Activated naive CD4-positive, alpha-beta T cell treated with anti-CD3 and anti-CD28 coated beads, Interleukin-2, amount 10 ng/mL, durations not matched to agents 7 days and 5 days (primary cell): ENCODE measurements around the gene SLC35F3.

Source experiments
- CTCF ChIA-PET: fragments of 350-600 bp; sonication (Branson Sonifier 250); formaldehyde crosslinking; loops from one replicate; lab custom pipeline; 2021; ENCODE audit warnings: antibody characterized with exemption; lab: Charles Lee
- DNase-seq: peaks from one replicate; pipeline ENCODE4 v3.0.0-alpha.2; 2020
- H3K27ac Mint-ChIP-seq: one replicate; pipeline ENCODE4 v1.8.0; 2021; ENCODE audit warnings: mild to moderate bottlenecking, moderate library complexity, mixed read lengths
- H3K27me3 Mint-ChIP-seq: one replicate; pipeline ENCODE4 v1.8.0; 2021; ENCODE audit warnings: mild to moderate bottlenecking, mixed read lengths
- H3K36me3 Mint-ChIP-seq: one replicate; pipeline ENCODE4 v1.8.0; 2021; ENCODE audit warnings: mixed read lengths
- H3K4me1 Mint-ChIP-seq: one replicate; pipeline ENCODE4 v1.8.0; 2021; ENCODE audit warnings: mixed read lengths
- H3K4me3 Mint-ChIP-seq: one replicate; pipeline ENCODE4 v1.8.0; 2021; ENCODE audit warnings: mild to moderate bottlenecking, moderate library complexity, mixed read lengths
- H3K9me3 Mint-ChIP-seq: one replicate; pipeline ENCODE4 v1.8.0; 2021; ENCODE audit warnings: mixed read lengths

Gene SLC35F3

GRCh38 chr1:234221601-234222000 is 317.1 kb downstream of the SLC35F3 start:
- H3K36me3 Mint-ChIP-seq: peaks cover 27% of the 10 kb centered on the region
- no peak overlapping the region for H3K27ac Mint-ChIP-seq
- no peak for DNase-seq
- no peaks in the 10 kb centered on the region for H3K9me3 Mint-ChIP-seq
- peaks cover 20% of the 10 kb centered on the region for H3K4me1 Mint-ChIP-seq
- no peak overlapping the region for H3K4me3 Mint-ChIP-seq
- peaks cover 4% of the 10 kb centered on the region for H3K27me3 Mint-ChIP-seq
- CTCF ChIA-PET: interaction anchor here (1.4 to 13.1 kb wide), 3 partner anchors 9 to 89 kb away, joined by 4 to 169 read pairs (median 9); no protein-coding TSS in a partner anchor

- CTCF ChIA-PET: interaction anchor here (1.4 to 13.1 kb wide), 3 partner anchors 9 to 88 kb away, joined by 4 to 169 read pairs (median 9); no protein-coding TSS in a partner anchor
- Mint-ChIP-seq H3K4me1 (peaks cover 9% of the 10 kb centered on the region), H3K9me3 (no peaks in the 10 kb centered on the region), H3K4me3 (no peak overlapping the region), H3K27me3 (peaks cover 4% of the 10 kb centered on the region), H3K36me3 (peaks cover 23% of the 10 kb centered on the region), H3K27ac (no peak overlapping the region)
- no peak for DNase-seq
Observed at GRCh38 chr1:234222561-234223280, 318.2 kb downstream of the SLC35F3 start.

DNA sequence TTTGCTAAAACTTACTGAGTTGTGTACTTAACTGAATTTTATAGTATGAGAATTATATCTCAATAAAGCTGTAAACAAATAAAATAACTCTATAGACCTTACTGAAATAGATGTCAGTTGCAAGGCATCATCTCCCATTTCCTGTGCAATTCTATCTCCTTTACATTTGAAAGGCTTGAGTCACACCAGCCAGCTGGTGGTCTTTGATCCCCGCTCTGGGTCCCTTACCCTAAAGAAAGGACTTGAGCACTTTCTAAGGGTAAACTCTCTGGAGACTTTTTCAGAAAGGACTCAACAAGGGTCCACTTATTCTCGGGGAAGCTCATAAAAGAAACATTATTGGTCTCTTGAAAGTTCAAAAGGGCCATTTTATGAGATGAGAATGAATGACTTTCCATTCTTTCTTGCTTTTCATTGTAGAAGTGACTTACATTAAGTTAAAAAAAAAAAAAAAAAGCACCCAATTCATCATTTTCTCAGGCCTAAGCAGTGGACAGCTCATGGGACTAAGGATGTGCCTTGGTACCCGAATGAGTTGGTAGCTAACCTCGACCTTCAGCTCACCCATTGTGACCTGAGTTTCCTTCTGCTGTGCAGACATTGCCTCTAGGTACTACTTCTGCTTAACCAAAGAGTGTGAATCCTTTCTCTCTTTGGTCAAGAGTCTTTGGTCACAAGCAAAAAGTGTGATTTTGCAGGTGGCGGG is 321.8 kb downstream of the SLC35F3 start:
- no peaks in the 10 kb centered on the region for H3K9me3 Mint-ChIP-seq
- no peak overlapping the region for H3K27ac Mint-ChIP-seq
- peaks cover 4% of the 10 kb centered on the region for H3K27me3 Mint-ChIP-seq
- H3K4me3 Mint-ChIP-seq: no peak overlapping the region
- peaks cover 23% of the 10 kb centered on the region for H3K36me3 Mint-ChIP-seq
- no peak for DNase-seq
- peaks cover 17% of the 10 kb centered on the region for H3K4me1 Mint-ChIP-seq
- CTCF ChIA-PET: interaction anchor here (0.7 to 2.1 kb wide), 6 partner anchors 13 to 259 kb away, joined by 3 to 5 read pairs (median 4); no protein-coding TSS in a partner anchor

GRCh38 chr1:234226819-234227165 is 322.3 kb downstream of the SLC35F3 start:
- H3K4me3 Mint-ChIP-seq: no peak overlapping the region
- H3K4me1 Mint-ChIP-seq: peaks cover 21% of the 10 kb centered on the region
- CTCF ChIA-PET: interaction anchor here (1.1 to 2.1 kb wide), 5 partner anchors 13 to 96 kb away, joined by 3 to 5 read pairs (median 4); no protein-coding TSS in a partner anchor
- no peaks in the 10 kb centered on the region for H3K9me3 Mint-ChIP-seq
- peaks cover 9% of the 10 kb centered on the region for H3K27me3 Mint-ChIP-seq
- no peak for DNase-seq
- peaks cover 24% of the 10 kb centered on the region for H3K36me3 Mint-ChIP-seq
- no peak overlapping the region for H3K27ac Mint-ChIP-seq

GRCh38 chr1:234229581-234230387 is 325.3 kb downstream of the SLC35F3 start:
- CTCF ChIA-PET: interaction anchor here (0.6 to 3.5 kb wide), 8 partner anchors 17 to 97 kb away, joined by 3 to 38 read pairs (median 4); no protein-coding TSS in a partner anchor
- no peaks in the 10 kb centered on the region for H3K9me3 Mint-ChIP-seq
- H3K27me3 Mint-ChIP-seq: peaks cover 9% of the 10 kb centered on the region
- H3K27ac Mint-ChIP-seq: no peak overlapping the region
- peaks cover 25% of the 10 kb centered on the region for H3K4me1 Mint-ChIP-seq
- H3K36me3 Mint-ChIP-seq: peaks cover 29% of the 10 kb centered on the region
- DNase-seq: no peak
- no peak overlapping the region for H3K4me3 Mint-ChIP-seq

DNA sequence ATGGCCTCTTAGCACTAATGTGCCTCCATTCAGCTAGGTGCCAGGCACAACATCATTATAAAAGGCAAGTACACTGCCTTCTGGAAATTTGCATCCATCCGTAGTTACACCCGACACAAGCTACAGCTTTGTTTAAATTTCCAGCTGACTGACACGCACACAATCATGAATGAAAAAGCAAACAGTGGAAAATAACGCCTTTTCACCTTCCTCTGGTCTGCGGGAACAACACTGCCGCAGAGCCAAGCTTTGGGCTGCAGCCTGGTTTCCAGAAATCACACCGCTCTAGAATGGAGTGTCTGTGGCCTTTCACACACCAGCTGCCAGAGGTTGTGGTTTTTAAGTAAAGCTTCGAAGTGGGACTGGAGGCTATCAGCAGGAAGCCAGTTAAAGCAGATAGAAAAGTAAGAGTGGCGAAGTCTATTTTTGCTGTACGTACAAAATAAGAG is 326.0 kb downstream of the SLC35F3 start:
- Mint-ChIP-seq H3K4me3 (peak overlapping the region; percentile 61), H3K27ac (peak overlapping the region; percentile 83), H3K27me3 (peaks cover 11% of the 10 kb centered on the region), H3K36me3 (peaks cover 29% of the 10 kb centered on the region), H3K4me1 (peaks cover 25% of the 10 kb centered on the region), H3K9me3 (no peaks in the 10 kb centered on the region)
- CTCF ChIA-PET: interaction anchor here (0.6 to 3.5 kb wide), 6 partner anchors 17 to 96 kb away, joined by 3 to 38 read pairs (median 4); no protein-coding TSS in a partner anchor
- DNase-seq: peak; percentile 57

DNA sequence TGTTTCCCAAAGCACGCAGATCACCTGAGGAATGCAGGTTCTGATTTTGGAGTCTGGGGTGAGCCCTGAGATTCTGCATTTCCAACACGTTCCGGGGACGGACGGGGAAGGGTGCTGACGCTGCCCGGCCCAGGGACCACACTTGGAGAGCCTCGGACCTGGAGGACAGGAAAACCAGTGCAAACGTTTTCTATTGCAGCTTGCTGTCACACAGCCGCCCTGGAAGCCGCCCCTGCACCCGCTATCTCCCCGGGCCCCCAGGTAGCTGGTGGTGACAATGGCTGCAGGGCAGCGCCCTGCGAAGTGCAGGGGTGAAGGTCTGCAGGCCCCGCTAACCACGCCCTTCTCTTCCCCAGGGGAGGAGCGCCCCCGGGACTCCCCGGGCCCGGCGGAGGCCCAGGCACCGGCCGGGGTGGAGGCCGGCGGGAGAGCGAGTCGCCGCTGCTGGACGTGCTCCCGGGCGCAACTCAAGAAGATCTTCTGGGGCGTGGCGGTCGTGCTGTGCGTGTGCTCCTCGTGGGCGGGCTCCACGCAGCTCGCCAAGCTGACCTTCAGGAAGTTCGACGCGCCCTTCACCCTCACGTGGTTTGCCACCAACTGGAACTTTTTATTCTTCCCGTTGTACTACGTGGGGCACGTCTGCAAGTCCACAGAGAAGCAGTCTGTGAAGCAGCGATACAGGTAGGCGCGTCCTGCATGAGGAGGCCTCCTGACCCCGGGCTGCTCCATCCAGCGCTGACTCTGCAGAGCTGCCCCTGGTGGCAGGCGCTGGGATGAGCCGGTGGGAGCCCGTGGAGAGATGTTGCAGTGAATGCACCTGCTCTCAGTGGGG is 326.8 kb downstream of the SLC35F3 start:
- Mint-ChIP-seq H3K36me3 (peaks cover 29% of the 10 kb centered on the region), H3K4me1 (peaks cover 26% of the 10 kb centered on the region), H3K9me3 (no peaks in the 10 kb centered on the region), H3K27ac (peak overlapping the region; percentile 83), H3K27me3 (peaks cover 11% of the 10 kb centered on the region), H3K4me3 (peak overlapping the region; percentile 61)
- CTCF ChIA-PET: interaction anchor here (1.0 to 3.5 kb wide), 6 partner anchors 10 to 95 kb away, joined by 4 to 38 read pairs (median 4); no protein-coding TSS in a partner anchor
- peak; percentile 44 for DNase-seq

DNA sequence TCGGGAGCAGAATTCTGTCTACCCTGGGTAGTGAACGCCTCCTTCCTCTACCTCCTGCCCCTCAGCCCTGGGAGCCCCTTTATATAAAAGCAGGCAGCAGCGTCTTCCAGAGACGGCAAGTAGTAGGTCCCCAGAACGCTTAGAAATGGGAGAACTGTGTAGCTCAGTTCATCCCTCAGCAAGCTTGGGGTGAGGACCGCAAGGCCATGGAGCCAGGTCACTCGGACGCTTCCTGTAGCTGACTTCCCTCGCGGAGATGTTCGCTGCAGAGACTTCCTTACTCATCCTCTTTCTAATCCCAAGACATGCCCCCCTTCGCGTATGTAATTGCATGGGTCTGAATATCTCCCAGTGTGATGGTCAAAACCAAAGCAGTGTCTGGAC is 327.4 kb downstream of the SLC35F3 start:
- Mint-ChIP-seq H3K27ac (no peak overlapping the region), H3K36me3 (peaks cover 31% of the 10 kb centered on the region), H3K4me3 (no peak overlapping the region), H3K27me3 (peaks cover 11% of the 10 kb centered on the region), H3K9me3 (no peaks in the 10 kb centered on the region), H3K4me1 (peaks cover 31% of the 10 kb centered on the region)
- CTCF ChIA-PET: interaction anchor here (1.2 to 3.5 kb wide), 3 partner anchors 10 to 78 kb away, joined by 4 to 38 read pairs (median 11); no protein-coding TSS in a partner anchor
- DNase-seq: no peak

DNA sequence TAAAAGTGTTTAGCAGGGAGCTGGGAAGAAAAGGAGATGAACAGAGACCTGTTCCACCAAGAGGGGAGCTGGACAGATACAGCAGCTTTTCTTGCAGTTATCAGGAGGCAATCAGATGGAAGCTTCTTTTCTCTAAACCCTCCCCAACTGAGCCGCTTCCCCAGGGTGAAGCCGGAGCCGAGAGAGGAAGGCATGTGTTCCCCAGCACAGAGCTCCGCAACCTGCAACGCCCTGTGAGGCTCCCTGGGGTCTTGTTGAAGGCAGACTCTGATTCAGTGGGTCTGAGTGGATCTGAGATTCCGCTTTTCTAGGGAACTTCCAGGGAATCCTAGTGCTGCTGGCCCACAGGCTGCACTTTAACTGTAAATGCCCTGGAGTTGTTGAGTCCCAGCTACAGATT is 329.7 kb downstream of the SLC35F3 start:
- Mint-ChIP-seq H3K4me3 (no peak overlapping the region), H3K9me3 (no peaks in the 10 kb centered on the region), H3K27me3 (peaks cover 11% of the 10 kb centered on the region), H3K36me3 (peaks cover 43% of the 10 kb centered on the region), H3K4me1 (peaks cover 46% of the 10 kb centered on the region), H3K27ac (no peak overlapping the region)
- CTCF ChIA-PET: interaction anchor here (0.6 to 3.3 kb wide), 5 partner anchors 9 to 427 kb away, joined by 3 to 11 read pairs (median 4); no protein-coding TSS in a partner anchor
- DNase-seq: no peak

- H3K4me3 Mint-ChIP-seq: no peak overlapping the region
- H3K27ac Mint-ChIP-seq: no peak overlapping the region
- DNase-seq: no peak
- no peaks in the 10 kb centered on the region for H3K9me3 Mint-ChIP-seq
- H3K36me3 Mint-ChIP-seq: peaks cover 44% of the 10 kb centered on the region
- H3K4me1 Mint-ChIP-seq: peaks cover 34% of the 10 kb centered on the region
- peaks cover 11% of the 10 kb centered on the region for H3K27me3 Mint-ChIP-seq
- CTCF ChIA-PET: no interaction called here
Observed at GRCh38 chr1:234235434-234235881, 331.0 kb downstream of the SLC35F3 start.

DNA sequence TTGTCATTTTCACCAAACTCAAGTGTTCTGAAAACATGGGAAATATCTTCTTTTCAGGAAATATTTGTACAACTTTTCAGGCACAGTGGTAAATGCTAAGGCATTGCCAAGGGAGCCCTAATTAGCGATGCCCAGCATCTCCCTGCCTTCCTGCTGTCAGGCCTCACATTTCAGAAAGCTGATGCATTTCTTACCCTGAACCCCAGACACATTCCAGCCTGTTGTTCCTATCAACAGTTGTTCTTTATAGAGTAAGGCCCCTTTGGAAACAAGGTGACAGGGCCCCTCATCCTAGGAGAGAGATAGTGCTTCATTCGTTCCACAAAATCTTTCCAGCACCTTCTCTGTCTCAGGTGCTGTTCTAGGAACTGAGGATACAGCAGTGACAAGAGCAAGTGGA is 332.9 kb downstream of the SLC35F3 start:
- CTCF ChIA-PET: no interaction called here
- no peak for DNase-seq
- H3K27ac Mint-ChIP-seq: no peak overlapping the region
- peaks cover 20% of the 10 kb centered on the region for H3K4me1 Mint-ChIP-seq
- peaks cover 36% of the 10 kb centered on the region for H3K36me3 Mint-ChIP-seq
- peaks cover 5% of the 10 kb centered on the region for H3K27me3 Mint-ChIP-seq
- no peak overlapping the region for H3K4me3 Mint-ChIP-seq
- no peaks in the 10 kb centered on the region for H3K9me3 Mint-ChIP-seq

DNA sequence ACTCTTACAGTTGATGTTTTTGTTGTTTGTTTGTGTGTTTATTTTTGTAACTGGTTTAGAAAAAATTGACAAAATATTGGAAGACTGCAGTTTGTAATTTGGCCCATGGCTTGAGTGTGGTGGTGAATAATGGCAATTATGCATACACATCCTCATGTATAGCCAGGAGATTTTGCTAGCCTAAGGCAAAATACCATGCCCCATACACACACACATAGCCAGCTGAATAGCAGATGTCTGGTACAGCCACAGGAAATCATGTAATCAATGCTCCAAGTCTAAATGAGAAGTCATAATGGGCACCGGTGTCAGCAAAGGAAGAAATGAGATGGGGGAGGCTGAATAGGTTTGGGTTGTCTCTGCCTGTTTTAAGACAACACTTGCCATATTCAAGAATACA is 333.6 kb downstream of the SLC35F3 start:
- CTCF ChIA-PET: interaction anchor here (0.6 kb wide), 1 partner anchor 71 kb away, joined by 3 read pairs; no protein-coding TSS in a partner anchor
- Mint-ChIP-seq H3K27ac (peak overlapping the region; percentile 58), H3K27me3 (peaks cover 5% of the 10 kb centered on the region), H3K4me3 (no peak overlapping the region), H3K36me3 (peaks cover 35% of the 10 kb centered on the region), H3K4me1 (peaks cover 20% of the 10 kb centered on the region), H3K9me3 (no peaks in the 10 kb centered on the region)
- no peak for DNase-seq

DNA sequence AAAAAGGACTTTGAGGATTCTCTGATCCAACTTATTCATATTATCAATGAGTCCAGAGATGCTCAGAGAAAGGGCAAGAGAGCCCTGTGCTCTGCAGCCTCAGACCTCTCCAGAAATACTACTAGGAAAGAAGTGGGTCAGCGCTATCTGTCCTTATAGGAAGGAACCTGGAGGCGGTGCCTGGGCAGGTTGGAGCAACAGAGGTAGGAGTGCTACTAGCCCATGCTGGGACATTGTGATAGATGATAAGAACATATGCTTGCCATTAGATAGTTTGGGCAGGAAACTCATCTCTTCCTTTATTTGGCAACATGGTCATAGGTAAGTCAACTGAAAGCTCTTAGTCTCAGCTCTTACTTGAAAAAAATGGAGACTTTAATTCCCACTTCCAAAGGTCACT is 335.0 kb downstream of the SLC35F3 start:
- DNase-seq: no peak
- Mint-ChIP-seq H3K27ac (no peak overlapping the region), H3K9me3 (no peaks in the 10 kb centered on the region), H3K36me3 (peaks cover 29% of the 10 kb centered on the region), H3K4me1 (peaks cover 26% of the 10 kb centered on the region), H3K4me3 (no peak overlapping the region), H3K27me3 (peaks cover 11% of the 10 kb centered on the region)
- CTCF ChIA-PET: no interaction called here
